GM21576 (cell line): Measurements from ENCODE around the gene DAAM1.

ENCODE experiments used
- ATAC-seq: cut with Tn5 transposase; IDR thresholded peaks from one replicate; pipeline ENCODE4 v1.9.1; 2021; ENCODE audit warnings: mild to moderate bottlenecking, moderate library complexity; ENCODE audit not compliant: unreplicated experiment

Gene DAAM1

GRCh38 chr14:59358102-59358501 lies 169.6 kb downstream of the DAAM1 start:
- no peak for ATAC-seq

DNA sequence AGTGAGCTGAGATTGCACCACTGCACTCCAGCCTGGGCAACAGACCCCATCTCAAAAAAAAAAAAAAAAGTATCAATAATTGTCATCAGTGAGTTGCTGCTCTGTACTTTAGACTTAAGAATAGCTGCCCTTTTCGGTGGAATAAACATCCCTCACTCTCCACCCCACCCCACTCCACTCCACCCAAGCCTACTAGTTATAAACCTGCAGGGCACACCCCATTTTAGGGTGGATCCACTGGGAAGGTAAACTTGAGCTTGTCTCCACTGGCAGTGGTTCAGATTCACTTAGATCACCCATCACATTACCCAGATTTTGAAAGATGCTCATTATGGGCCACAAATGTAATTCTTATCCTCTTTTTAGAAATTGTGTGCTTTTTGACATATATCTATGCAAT lies 170.3 kb downstream of the DAAM1 start:
- ATAC-seq = no peak

DNA sequence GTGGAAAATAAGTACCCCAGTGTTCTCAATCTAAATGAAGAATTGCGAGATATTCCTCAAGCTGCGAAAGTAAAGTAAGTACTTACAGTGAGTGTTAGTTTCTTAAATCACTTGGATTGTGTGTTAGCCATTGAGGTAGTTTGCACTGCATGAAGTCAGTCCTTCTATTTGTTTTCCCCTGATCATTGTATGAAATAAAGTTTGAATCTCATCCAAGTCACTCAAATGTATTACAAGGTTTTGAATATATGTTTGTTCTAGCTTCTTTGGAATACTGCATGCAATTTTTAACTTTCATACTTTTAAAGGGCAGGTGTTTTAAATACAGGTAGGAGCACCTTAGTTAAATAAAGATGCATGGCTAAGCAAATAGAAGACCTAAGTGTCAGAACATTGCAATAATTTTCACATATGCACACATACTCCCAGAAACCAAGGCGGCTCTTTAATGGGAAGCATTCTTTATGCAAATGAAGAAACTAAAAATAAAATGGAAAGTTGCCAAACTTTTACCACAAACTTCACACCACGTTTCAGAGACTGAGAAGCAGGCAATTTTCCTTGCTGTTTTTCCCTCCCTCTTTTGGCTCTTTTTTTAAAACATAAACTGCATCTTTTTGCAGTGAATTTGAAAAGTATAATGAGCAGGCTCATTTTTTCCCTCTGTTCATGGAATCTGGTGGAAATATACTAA lies 171.1 kb downstream of the DAAM1 start:
- no peak for ATAC-seq

DNA sequence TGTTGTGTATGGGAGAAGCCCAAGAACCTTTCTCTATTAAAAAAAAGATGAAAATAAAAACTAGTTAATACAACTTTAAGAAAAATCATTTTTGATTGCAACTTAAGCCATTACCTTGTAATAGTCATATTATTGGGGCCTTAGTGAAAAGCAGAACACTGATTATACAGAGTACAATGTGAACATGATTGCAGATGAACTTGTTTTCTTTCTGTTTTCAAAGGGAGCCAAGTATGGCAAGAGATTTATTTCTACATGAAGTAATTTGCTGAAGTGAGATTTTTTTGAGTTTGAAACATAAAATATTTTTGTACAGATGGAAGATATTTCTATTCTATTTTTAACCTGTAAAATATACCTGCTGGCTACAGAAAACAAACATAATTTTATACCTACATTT lies 171.8 kb downstream of the DAAM1 start:
- ATAC-seq = no peak

- ATAC-seq = no peak
Observed at GRCh38 chr14:59360923-59361794, 172.7 kb downstream of the DAAM1 start.

DNA sequence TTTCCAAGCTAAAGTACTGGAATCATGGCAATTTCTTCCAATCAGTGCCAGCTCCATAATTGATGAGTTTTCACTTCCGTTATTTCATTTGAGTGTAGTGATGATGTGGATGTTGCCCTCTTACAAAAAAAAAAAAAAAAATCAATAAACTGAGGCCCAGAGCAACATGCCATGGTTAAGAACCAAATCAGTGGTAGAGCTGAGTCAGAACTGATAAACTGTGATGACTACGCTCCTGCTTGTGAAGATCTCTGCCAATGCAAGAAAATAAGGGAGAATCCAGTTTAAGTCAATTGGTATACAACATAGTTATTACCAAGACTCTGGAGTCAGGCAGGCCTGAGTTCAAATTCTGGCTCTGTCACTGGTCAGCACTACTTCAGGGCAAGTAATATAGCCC lies 174.0 kb downstream of the DAAM1 start:
- no peak for ATAC-seq

DNA sequence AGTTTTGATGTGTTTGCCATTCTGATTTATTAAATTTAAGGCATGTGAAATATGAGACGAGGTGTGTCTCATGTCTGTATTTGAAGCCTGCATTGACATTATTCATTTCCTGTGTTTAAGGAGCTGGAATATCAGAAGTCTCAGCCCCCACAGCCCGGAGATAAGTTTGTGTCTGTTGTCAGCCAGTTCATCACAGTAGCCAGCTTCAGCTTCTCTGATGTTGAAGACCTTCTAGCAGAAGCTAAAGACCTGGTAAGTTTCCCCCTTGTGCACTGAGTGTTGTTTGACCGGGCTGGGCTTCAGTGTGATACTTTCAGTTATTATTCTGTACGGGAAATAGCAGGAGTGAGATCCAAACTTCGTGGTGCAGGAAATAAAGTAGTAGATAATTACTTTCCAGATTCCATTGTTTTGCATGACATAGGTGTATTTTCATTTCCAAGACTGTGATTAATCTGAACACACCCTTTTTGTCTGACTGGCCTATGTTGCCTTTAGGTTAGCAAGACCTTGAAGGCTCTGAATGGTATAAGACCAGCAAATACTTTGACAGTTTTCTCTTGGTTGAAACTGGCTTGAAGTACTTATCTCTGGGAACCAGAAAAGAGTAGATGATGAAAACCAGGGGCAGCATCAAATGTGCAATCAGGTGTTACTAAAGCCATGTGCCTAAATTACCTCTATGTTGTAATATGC lies 175.2 kb downstream of the DAAM1 start:
- ATAC-seq = no peak

DNA sequence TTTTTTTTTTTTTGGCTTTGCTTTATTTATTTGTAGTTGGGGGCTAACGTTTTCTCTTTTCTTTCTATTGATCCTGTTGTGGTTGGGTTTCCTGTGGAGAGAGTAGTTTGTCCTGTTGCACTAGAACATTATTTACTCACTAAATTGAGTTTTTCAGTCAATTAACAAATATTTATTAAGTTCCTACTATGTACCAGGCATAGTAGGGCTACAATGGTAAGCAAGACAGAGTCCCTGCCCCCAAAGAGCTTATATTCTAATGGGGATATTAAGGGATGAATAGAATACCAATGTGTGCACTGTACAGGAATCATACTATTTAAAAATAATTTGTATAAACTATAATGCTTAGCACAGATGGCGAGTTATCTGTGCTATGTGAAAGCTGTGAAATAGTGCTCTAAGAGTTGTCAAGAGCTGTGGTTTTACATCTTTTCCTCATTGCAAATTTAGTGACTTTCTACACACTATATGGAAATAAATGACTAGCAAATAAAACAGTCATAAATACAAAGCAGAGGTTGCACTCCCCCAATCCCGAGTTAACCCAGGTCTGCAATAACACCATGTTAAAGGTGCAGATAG lies 181.8 kb downstream of the DAAM1 start:
- no peak for ATAC-seq

DNA sequence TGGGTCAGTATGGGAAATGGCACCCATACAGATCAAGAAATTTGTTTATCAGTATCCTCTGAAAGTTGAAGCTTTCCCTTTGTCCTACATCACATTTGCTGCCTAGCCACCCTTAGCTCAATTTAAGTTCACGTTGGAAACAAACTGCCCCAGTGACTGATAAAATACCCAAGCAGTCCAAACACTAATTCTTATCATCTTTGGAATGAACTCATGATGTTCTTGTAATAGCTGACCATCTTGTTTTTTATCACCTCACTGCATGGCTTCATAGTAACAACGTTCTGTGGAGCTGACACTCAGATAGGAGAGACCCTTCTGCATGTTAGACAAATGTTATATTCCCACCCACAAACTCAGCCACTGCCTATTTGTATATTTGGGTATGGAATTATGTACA lies 183.3 kb downstream of the DAAM1 start:
- ATAC-seq = no peak

GRCh38 chr14:59374048-59374447 lies 185.6 kb downstream of the DAAM1 start:
- ATAC-seq = no peak

- no peak for ATAC-seq
Observed at GRCh38 chr14:59376686-59377085, 188.2 kb downstream of the DAAM1 start.

GRCh38 chr14:59377491-59377890 lies 189.0 kb downstream of the DAAM1 start:
- ATAC-seq = no peak

GRCh38 chr14:59377991-59378601 lies 189.6 kb downstream of the DAAM1 start:
- no peak for ATAC-seq

DNA sequence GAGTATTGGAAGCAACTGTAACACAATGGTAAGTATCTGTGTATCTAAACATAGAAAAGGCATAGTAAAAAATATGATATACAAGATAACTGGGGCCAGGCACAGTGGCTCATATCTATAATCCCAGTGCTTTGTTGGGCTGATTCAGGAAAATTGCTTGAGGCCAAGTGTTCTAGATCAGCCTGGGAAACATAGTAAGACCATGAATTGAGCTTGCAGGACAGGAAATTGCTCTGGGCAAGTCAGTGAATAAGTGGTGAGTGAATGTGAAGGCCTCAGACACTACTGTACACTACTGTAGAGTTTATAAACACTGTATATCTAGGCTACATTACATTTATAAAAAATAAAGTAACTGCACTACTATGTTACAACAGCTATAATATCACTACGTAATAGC lies 201.5 kb downstream of the DAAM1 start:
- no peak for ATAC-seq

DNA sequence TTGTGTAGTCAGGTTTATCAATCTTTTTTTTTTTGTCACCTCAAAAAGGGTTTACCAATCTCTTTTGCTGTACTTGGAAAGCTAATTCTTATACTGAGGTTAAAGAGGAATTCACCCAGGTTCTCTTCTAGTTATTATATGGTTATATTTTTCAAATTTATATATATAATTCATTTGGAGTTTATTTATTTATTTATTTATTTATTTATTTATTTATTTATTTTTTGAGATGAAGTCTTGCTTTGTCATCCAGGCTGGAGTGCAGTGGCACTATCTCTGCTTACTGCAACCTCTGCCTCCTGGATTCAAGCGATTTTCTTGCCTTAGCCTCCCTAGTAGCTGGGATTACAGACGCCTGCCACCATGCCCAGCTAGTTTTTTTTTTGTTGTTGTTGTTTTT lies 202.9 kb downstream of the DAAM1 start:
- no peak for ATAC-seq

DNA sequence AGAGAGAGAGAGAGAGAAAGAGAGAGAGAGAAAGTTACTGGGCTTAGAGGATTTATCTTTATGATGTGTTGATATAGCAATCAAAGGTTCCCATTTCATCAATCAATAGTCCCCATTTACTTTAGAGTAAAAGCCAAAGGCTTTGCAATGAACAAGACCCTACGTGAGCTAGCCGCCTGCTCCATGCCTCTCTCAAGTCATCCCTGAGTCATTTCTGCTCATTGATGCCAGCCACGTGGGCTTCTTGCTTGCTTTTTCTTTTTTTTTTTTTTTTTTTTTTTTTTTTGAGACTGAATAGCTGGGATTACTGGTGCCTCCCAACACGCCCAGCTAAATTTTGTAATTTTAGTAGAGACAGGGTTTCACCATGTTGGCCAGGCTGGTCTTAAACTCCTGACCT lies 205.8 kb downstream of the DAAM1 start:
- ATAC-seq = no peak

GRCh38 chr14:59395672-59396071 lies 207.2 kb downstream of the DAAM1 start:
- no peak for ATAC-seq

- ATAC-seq = no peak
Observed at GRCh38 chr14:59398841-59399240, 210.4 kb downstream of the DAAM1 start.

DNA sequence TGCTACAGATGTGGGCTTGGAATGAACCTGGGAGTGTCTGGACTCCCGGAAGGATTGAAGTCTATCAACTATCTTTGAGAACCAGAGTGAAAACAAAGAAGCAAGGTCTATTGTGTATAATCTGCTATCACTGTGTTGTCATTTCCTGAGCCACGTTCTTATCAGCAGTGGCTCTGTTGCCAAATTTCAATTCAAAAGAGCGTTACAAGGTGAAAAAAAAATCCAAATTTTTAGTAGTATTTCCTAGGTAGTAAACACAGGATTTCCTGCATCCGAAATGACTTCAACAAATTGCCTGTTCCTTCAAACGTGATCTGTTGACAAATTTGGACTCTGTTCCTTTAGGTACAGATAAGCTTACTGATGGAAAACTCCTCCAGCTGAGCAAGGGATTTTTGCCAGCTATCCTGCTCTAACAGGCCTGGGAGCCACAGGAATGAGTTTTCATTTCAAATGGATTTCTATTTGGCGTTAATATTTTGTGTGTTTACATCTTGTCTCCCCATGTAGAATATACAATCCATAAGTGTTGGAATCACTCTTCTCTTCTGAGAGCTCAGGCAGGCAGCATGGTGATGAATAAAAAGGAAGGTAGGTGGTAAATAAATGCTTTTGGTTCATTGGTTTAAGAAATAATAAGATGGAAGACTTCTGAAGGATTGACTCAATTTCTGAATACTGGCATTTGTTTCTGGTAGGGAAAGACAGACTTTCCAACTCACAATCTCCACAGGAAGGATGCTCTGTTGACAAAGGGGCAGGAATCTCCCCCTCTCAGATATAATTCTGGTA lies 218.2 kb downstream of the DAAM1 start:
- ATAC-seq = no peak
